H1 (cell line): ENCODE data around the gene CD300LG. TPM values are rescaled to one million over a fixed set of nuclear protein-coding genes. Genes with fewer than 3 reads are reported as not detected.
A peak's percentile ranks its signal among the peaks of the same experiment; 100 is the strongest.

Experiments used
- CEBPB ChIP-seq: IDR thresholded peaks from 2 replicates; pipeline ENCODE4 v1.6.1; 2012; ENCODE audit warnings: low read depth, low read length
- polyA plus RNA-seq, 7 experiments: library from polyadenylated mRNA; depleted of rRNA in 3 of 7; stranded (reverse) in 5 of 7; unstranded in 2 of 7; fragments of >200 nt in 5 of 7; fragments of 200-250 nt in 2 of 7; gene quantifications; 1 replicate in 5 of 7; 2 replicates in 1 of 7; 4 replicates in 1 of 7; pipeline versions ENCODE4 v1.2.1 to v1.2.3, GENCODE V29; 2011 to 2013; ENCODE audit warnings: missing spikeins in 2 of 7, mixed read lengths in 2 of 7
- total RNA-seq: library from RNA; stranded (reverse); fragmentation: NEBNext Ultra II Directional; extraction: Animal tissue kit (Norgen Biotek cat#: 25700); gene quantifications from 2 replicates; pipeline ENCODE4 v1.2.1, GENCODE V29; 2021

The CD300LG gene
- total and polyA plus RNA-seq, 2 of the 8 experiments (the other 6 are each of a cell fraction or from before 2014, with no cell fraction given), result 0.06 TPM; not detected in 1

DNA sequence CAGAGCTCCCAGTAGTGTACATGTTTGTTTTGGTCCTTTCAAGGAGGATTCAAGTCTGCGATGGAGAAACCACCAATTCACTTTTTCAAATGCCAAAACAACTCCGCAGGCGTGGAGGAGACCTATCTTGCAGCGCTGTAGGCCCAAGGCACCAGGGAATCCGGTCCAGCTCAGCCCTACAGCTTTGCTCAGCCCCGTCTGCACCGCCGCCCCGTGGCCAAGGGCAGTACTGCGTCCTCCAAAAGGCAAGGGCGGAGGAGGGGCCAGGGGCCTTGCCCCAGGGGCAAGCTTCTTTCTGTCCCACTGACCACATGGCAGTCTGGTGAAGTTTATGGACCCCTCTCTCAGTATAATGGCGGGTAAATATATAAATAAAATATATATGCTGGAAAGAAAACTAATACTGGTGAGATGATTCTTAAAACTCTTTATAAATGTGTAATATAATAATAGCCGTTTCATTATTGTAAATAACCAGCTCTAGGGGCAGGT lies 709 bp upstream of the CD300LG start (continued):
- TF ChIP-seq CEBPB, result peak; percentile 27; the same call in 1 of the 2 replicates
